ENCODE results near the gene USP19. TPM values are rescaled to one million over a fixed set of nuclear protein-coding genes. Genes with fewer than 3 reads are reported as not detected.

Gene USP19
- total and polyA plus RNA-seq, 2 of the 8 experiments (the other 6 are each of a cell fraction or from before 2014, with no cell fraction given) = 46.4 to 65.8 TPM

GRCh38 chr3:49161197-49161596 lies 40.6 kb upstream of the USP19 start (continued):
- no peak for TF ChIP-seq PHF8 (conservative IDR thresholded peaks at IDR 0.05; ENCODE audit: low read depth, low read length)
- TF ChIP-seq RNF2 (IDR thresholded peaks at IDR 0.05; ENCODE audit: borderline replicate concordance, low read depth, low read length, missing control alignments, poor library complexity, severe bottlenecking) = no peak
- no peak for TF ChIP-seq CBX5 (IDR thresholded peaks at IDR 0.05; ENCODE audit: low read depth, low read length)
